ENCODE data around the gene AHDC1.

GRCh38 chr1:27513958-27514357 lies 90.0 kb downstream of the AHDC1 start:
- TF ChIP-seq CTCF (conservative IDR thresholded peaks at IDR 0.05; ENCODE audit: low read length), result no peak
- no peak for TF ChIP-seq EZH2phosphoT487 (IDR thresholded peaks at IDR 0.05; ENCODE audit: borderline replicate concordance, low read depth, low read length)
